Stimulated activated CD8-positive, alpha-beta memory T cell treated with anti-CD3 and anti-CD28 coated beads, Interleukin-15, amount 100 ng/mL, for 1 hour (primary cell): ENCODE data around the gene BTBD7.

ENCODE experiments used
- DNase-seq: peaks from one replicate; pipeline ENCODE4 v3.0.0-alpha.2; 2020; ENCODE audit warnings: low read depth

Gene BTBD7

GRCh38 chr14:93329965-93330608 is 2.7 kb downstream of the BTBD7 start:
- DNase-seq, result no peak

GRCh38 chr14:93328546-93328945 is 4.3 kb downstream of the BTBD7 start:
- DNase-seq, result no peak

GRCh38 chr14:93326196-93326595 is 6.6 kb downstream of the BTBD7 start:
- no peak for DNase-seq

GRCh38 chr14:93323600-93324174 is 9.1 kb downstream of the BTBD7 start:
- DNase-seq, result no peak

- DNase-seq, result no peak
Measured at GRCh38 chr14:93322929-93323599, 9.8 kb downstream of the BTBD7 start.

GRCh38 chr14:93320489-93320888 is 12.3 kb downstream of the BTBD7 start:
- DNase-seq, result no peak

GRCh38 chr14:93319958-93320357 is 12.9 kb downstream of the BTBD7 start:
- no peak for DNase-seq

GRCh38 chr14:93319494-93319893 is 13.3 kb downstream of the BTBD7 start:
- no peak for DNase-seq

GRCh38 chr14:93318927-93319326 is 13.9 kb downstream of the BTBD7 start:
- DNase-seq, result no peak

- no peak for DNase-seq
Measured at GRCh38 chr14:93317875-93318807, 14.7 kb downstream of the BTBD7 start.

GRCh38 chr14:93317210-93317874 is 15.5 kb downstream of the BTBD7 start:
- DNase-seq, result no peak

GRCh38 chr14:93316716-93317115 is 16.1 kb downstream of the BTBD7 start:
- DNase-seq, result no peak

- DNase-seq, result no peak
Measured at GRCh38 chr14:93315575-93315974, 17.3 kb downstream of the BTBD7 start.

GRCh38 chr14:93311082-93311481 is 21.8 kb downstream of the BTBD7 start:
- no peak for DNase-seq

- no peak for DNase-seq
Measured at GRCh38 chr14:93309427-93309966, 23.3 kb downstream of the BTBD7 start.

GRCh38 chr14:93308686-93309345 is 24.0 kb downstream of the BTBD7 start:
- no peak for DNase-seq

- DNase-seq, result no peak
Measured at GRCh38 chr14:93306812-93307211, 26.0 kb downstream of the BTBD7 start.

- DNase-seq, result no peak
Measured at GRCh38 chr14:93305725-93306418, 27.0 kb downstream of the BTBD7 start.

- DNase-seq, result no peak
Measured at GRCh38 chr14:93304771-93305170, 28.1 kb downstream of the BTBD7 start.

GRCh38 chr14:93303659-93304058 is 29.2 kb downstream of the BTBD7 start:
- no peak for DNase-seq
